ENCODE results near the gene STX4.

Gene STX4

GRCh38 chr16:31033709-31034492 is 543 bp downstream of the STX4 start:
- Mint-ChIP-seq H3K9me3 (no peaks in the 10 kb centered on the region), H3K27me3 (ENCODE audit: low read depth) (peaks cover 3% of the 10 kb centered on the region), H3K4me3 (peak overlapping the region; percentile 92 to 95 (median 94)), H3K27ac (peak overlapping the region; percentile 94 to 97 (median 95)), H3K4me1 (peaks cover 20% of the 10 kb centered on the region), H3K36me3 (ENCODE audit: low read depth) (peaks cover 16% of the 10 kb centered on the region)
- TF ChIP-seq CTCF (IDR thresholded peaks at IDR 0.05; ENCODE audit: unreplicated experiment in 3 of 3) = no peak

- TF ChIP-seq CTCF (IDR thresholded peaks at IDR 0.05; ENCODE audit: unreplicated experiment in 3 of 3) = no peak
- Mint-ChIP-seq H3K9me3 (no peaks in the 10 kb centered on the region), H3K4me3 (peak overlapping the region in 2 of 3 experiments; percentile 34 to 40), H3K27me3 (ENCODE audit: low read depth) (no peaks in the 10 kb centered on the region), H3K27ac (no peak overlapping the region), H3K36me3 (ENCODE audit: low read depth) (peaks cover 16% of the 10 kb centered on the region), H3K4me1 (peaks cover 19% of the 10 kb centered on the region)
Observed at GRCh38 chr16:31036691-31037090, 3.3 kb downstream of the STX4 start.

GRCh38 chr16:31038993-31039392 is 5.6 kb downstream of the STX4 start:
- Mint-ChIP-seq H3K9me3 (no peaks in the 10 kb centered on the region), H3K4me1 (peaks cover 8% of the 10 kb centered on the region), H3K36me3 (ENCODE audit: low read depth) (peaks cover 21% of the 10 kb centered on the region), H3K27me3 (ENCODE audit: low read depth) (no peaks in the 10 kb centered on the region), H3K27ac (no peak overlapping the region), H3K4me3 (no peak overlapping the region)
- no peak for TF ChIP-seq CTCF (IDR thresholded peaks at IDR 0.05; ENCODE audit: unreplicated experiment in 3 of 3)

- H3K36me3 Mint-ChIP-seq (ENCODE audit: low read depth) = peaks cover 5% of the 10 kb centered on the region
- no peaks in the 10 kb centered on the region for H3K9me3 Mint-ChIP-seq
- no peak overlapping the region for H3K4me3 Mint-ChIP-seq
- no peak for TF ChIP-seq CTCF (IDR thresholded peaks at IDR 0.05; ENCODE audit: unreplicated experiment in 3 of 3)
- no peak overlapping the region for H3K27ac Mint-ChIP-seq
- H3K4me1 Mint-ChIP-seq = no peaks in the 10 kb centered on the region
- H3K27me3 Mint-ChIP-seq (ENCODE audit: low read depth) = no peaks in the 10 kb centered on the region
Observed at GRCh38 chr16:31042866-31043265, 9.5 kb downstream of the STX4 start.

GRCh38 chr16:31043352-31043751 is 10.0 kb downstream of the STX4 start:
- Mint-ChIP-seq H3K36me3 (ENCODE audit: low read depth) (peaks cover 5% of the 10 kb centered on the region), H3K4me3 (no peak overlapping the region), H3K4me1 (no peaks in the 10 kb centered on the region), H3K27ac (no peak overlapping the region), H3K9me3 (no peaks in the 10 kb centered on the region), H3K27me3 (ENCODE audit: low read depth) (no peaks in the 10 kb centered on the region)
- TF ChIP-seq CTCF (IDR thresholded peaks at IDR 0.05; ENCODE audit: unreplicated experiment in 3 of 3) = no peak

- Mint-ChIP-seq H3K4me3 (no peak overlapping the region), H3K27me3 (ENCODE audit: low read depth) (no peaks in the 10 kb centered on the region), H3K4me1 (no peaks in the 10 kb centered on the region), H3K27ac (no peak overlapping the region), H3K36me3 (ENCODE audit: low read depth) (peaks cover 5% of the 10 kb centered on the region), H3K9me3 (no peaks in the 10 kb centered on the region)
- no peak for TF ChIP-seq CTCF (IDR thresholded peaks at IDR 0.05; ENCODE audit: unreplicated experiment in 3 of 3)
Observed at GRCh38 chr16:31043898-31044481, 10.6 kb downstream of the STX4 start.
